ENCODE data around the gene MRPS26. TPM values are rescaled to one million over a fixed set of nuclear protein-coding genes. Genes with fewer than 3 reads are reported as not detected.

The MRPS26 gene
- total RNA-seq, 4 donors from 2014 or later = 58.7 to 69.8 (median 62.8) TPM

GRCh38 chr20:3085571-3086072 lies 39.8 kb downstream of the MRPS26 start:
- H3K4me3 ChIP-seq = no peak overlapping the region
- no peaks in the 10 kb centered on the region for H3K9me3 ChIP-seq
- ATAC-seq (no peak), DNase-seq (no peak)
- intact Hi-C loops (cut with DNase I; ENCODE audit: low total_unique reads) = no loop called here
- no peaks in the 10 kb centered on the region for H3K36me3 ChIP-seq
- H3K27me3 ChIP-seq = peaks cover 9 to 15% (median 10%) of the 10 kb centered on the region in 3 donors
- H3K27ac ChIP-seq = no peak overlapping the region
- in situ Hi-C loops (cut with MboI; ENCODE audit: low sequenced_read_pairs in 4 of 4) = no loop called here
- TF ChIP-seq CTCF (IDR thresholded peaks at IDR 0.05 in 4 of 5, conservative IDR thresholded peaks at IDR 0.05 in 1 of 5) (no peak), POLR2A (IDR thresholded peaks at IDR 0.05) (no peak)
- H3K4me1 ChIP-seq = peaks cover 8 to 9% of the 10 kb centered on the region in 2 donors

GRCh38 chr20:3088031-3088430 lies 42.2 kb downstream of the MRPS26 start:
- DNase-seq = no peak
- Histone ChIP-seq H3K4me1 (no peaks in the 10 kb centered on the region), H3K27me3 (peaks cover 16 to 22% (median 19%) of the 10 kb centered on the region in 3 donors), H3K27ac (no peak overlapping the region), H3K4me3 (no peak overlapping the region), H3K9me3 (no peaks in the 10 kb centered on the region), H3K36me3 (no peaks in the 10 kb centered on the region)
- intact Hi-C loops (cut with DNase I; ENCODE audit: low total_unique reads) = no loop called here
- in situ Hi-C loops (cut with MboI; ENCODE audit: low sequenced_read_pairs in 4 of 4) = no loop called here
- TF ChIP-seq POLR2A (IDR thresholded peaks at IDR 0.05) (no peak), CTCF (IDR thresholded peaks at IDR 0.05 in 4 of 5, conservative IDR thresholded peaks at IDR 0.05 in 1 of 5) (no peak)
- no peak for ATAC-seq

GRCh38 chr20:3090565-3090964 lies 44.7 kb downstream of the MRPS26 start:
- no peaks in the 10 kb centered on the region for H3K4me1 ChIP-seq
- peaks cover 12 to 24% (median 14%) of the 10 kb centered on the region in 3 donors for H3K27me3 ChIP-seq
- in situ Hi-C loops (cut with MboI; ENCODE audit: low sequenced_read_pairs in 4 of 4) = no loop called here
- DNase-seq (no peak), ATAC-seq (no peak)
- TF ChIP-seq CTCF (IDR thresholded peaks at IDR 0.05 in 4 of 5, conservative IDR thresholded peaks at IDR 0.05 in 1 of 5) (no peak), POLR2A (IDR thresholded peaks at IDR 0.05) (no peak)
- intact Hi-C loops (cut with DNase I; ENCODE audit: low total_unique reads) = no loop called here
- H3K4me3 ChIP-seq = no peak overlapping the region
- H3K27ac ChIP-seq = no peak overlapping the region
- no peaks in the 10 kb centered on the region for H3K9me3 ChIP-seq
- no peaks in the 10 kb centered on the region for H3K36me3 ChIP-seq

GRCh38 chr20:3092611-3093379 lies 46.9 kb downstream of the MRPS26 start:
- DNase-seq = no peak
- intact Hi-C loops (cut with DNase I; ENCODE audit: low total_unique reads) (no loop called here), in situ Hi-C loops (cut with MboI; ENCODE audit: low sequenced_read_pairs in 4 of 4) (no loop called here)
- H3K27ac ChIP-seq = no peak overlapping the region
- no peaks in the 10 kb centered on the region for H3K4me1 ChIP-seq
- no peak for ATAC-seq
- H3K9me3 ChIP-seq = no peaks in the 10 kb centered on the region
- no peaks in the 10 kb centered on the region for H3K36me3 ChIP-seq
- peak overlapping the region; percentile 23 to 43 (median 34) for H3K4me3 ChIP-seq
- TF ChIP-seq CTCF (IDR thresholded peaks at IDR 0.05 in 4 of 5, conservative IDR thresholded peaks at IDR 0.05 in 1 of 5) (no peak), POLR2A (IDR thresholded peaks at IDR 0.05) (no peak)
- H3K27me3 ChIP-seq = peaks cover 12 to 24% (median 14%) of the 10 kb centered on the region in 3 donors
